Stimulated activated CD8-positive, alpha-beta memory T cell treated with anti-CD3 and anti-CD28 coated beads, Interleukin-7, amount 100 ng/mL, for 24 hours (primary cell): Measurements from ENCODE around the gene CCDC34.

Experiments used
- DNase-seq: peaks from one replicate; pipeline ENCODE4 v3.0.0-alpha.2; 2020; ENCODE audit warnings: low read depth

The CCDC34 gene

DNA sequence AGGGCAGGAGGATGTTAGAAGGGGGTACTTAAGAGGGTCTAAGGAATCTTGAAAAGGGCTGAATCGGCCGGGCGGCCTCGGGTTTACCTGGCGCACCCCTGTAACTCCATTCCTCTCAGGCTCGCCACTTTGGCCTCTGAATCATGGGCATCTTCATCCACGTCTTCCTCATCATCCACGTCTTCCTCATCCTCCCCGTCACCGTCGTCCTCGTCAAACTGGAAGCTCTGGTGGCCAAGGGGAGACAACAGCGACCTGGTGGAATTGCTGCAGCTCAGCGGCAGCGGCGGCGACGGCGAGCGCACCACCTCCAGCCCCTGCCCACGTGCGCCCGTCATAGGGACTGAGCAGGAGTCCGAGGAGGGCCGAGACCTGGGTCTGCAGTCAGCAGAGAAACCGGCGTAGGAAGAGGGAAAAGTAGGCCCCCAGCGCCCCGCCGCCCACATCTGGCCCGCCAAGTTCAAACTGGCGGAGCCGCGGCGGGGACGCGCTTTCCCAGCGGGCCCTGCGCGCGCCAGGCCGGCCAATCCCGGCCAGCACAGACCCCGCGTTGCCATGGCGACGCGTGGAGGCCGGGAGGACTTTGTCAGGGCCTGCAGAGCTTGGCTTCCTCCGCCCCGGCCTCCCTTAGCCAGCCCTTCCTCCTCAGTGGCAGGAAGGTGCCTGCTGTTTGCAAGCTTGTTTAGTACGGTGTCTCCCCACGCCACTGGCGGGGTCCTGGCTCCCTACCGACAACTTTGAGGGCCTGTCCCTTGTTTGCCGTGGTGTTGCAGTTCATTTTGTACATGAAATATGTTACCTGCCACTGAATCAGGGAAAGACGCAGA lies at the start of gene CCDC34:
Gene CCDC34, minus strand, starts transcription at position 467 of the 827 bp plus-strand sequence. Its CDS starts 21 bp downstream, at position 446.
- DNase-seq, result peak; percentile 71

- DNase-seq, result no peak
Observed at GRCh38 chr11:27412192-27412691, 49.2 kb upstream of the CCDC34 start.

GRCh38 chr11:27411328-27411727 lies 48.3 kb upstream of the CCDC34 start:
- no peak for DNase-seq

- DNase-seq, result no peak
Observed at GRCh38 chr11:27410272-27410671, 47.3 kb upstream of the CCDC34 start.

GRCh38 chr11:27409742-27410141 lies 46.7 kb upstream of the CCDC34 start:
- no peak for DNase-seq

DNA sequence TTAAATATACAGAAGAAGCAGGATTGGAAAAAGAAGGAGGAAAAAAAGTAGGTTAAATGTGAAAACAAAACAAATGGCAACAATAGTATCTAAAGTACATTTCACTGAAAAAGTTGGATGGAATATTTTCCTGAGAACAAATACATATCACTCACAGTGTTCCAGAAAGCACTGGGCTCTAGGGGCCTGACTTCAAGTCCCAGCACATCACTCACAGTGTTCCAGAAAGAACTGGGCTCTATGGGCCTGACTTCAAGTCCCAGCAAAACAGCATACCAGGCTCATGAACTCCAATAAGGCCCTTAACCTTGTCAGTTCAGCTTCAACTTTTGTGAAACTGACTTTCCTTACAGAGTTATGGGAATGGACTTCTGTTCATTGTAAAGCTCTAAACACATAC lies 46.0 kb upstream of the CCDC34 start:
- no peak for DNase-seq

DNA sequence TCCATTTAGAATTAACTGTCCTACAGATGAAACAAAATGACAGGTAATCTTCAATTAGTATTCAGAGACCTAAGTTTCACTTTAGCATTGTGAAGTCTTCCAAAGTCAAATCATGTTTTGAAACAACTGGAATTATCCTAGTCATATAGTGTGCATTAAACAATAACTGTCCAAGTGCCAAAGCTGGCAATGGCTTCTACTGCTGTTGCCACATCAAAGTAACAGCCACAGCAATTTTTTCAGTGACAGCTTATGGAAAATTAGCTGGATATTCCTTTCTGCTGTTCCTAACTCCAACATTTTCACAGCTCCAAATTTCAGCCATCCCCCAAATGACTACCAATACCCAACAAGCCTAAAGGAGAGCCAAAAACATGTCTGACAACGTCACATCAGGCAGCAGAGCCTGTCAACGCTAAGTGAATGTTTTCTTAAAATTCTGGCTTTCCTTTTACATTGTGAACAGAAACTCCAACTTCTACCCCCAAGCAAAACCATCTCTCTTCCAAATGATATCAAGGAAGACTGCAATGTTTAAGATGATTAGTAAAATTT lies 45.3 kb upstream of the CCDC34 start:
- no peak for DNase-seq

- DNase-seq, result no peak
Observed at GRCh38 chr11:27406498-27407354, 43.7 kb upstream of the CCDC34 start.

DNA sequence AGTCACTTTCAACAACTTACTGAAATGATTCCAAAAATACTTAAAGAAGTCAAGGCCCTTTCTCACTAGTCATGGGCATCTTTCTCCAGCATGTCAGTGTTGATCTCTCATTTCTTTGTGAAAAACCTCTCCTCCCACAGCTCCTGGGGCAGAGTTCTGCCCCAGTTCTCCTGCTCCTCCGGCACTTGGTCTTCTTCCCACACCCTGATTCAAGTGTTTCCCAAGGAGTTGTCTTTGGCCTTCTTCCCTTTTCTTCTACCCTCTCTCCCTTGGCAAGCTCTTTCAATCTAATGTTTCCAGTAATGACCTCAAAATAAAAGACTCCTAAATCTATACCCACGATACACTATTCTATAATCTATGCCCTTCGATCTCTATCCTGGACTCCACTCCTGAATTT lies 42.1 kb upstream of the CCDC34 start:
- DNase-seq, result no peak

- no peak for DNase-seq
Observed at GRCh38 chr11:27404427-27404826, 41.4 kb upstream of the CCDC34 start.

DNA sequence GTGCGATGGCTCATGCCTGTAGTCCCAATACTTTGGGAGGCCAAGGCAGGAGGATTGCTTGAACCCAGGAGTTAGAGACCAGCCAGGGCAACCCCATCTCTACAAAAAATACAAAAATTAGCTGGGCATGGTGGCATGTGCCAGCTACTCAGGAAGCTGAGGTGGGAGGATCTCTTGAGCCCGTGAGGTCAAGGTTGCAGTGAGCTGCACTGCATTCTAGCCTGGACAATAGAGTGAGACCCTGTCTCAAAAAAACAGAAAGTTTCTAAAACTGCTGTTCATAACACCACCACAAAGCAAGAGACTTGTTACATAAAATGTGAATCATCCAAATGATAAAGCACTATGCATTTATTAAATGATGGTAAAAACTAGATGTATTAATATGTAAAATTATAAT lies 40.2 kb upstream of the CCDC34 start:
- no peak for DNase-seq

DNA sequence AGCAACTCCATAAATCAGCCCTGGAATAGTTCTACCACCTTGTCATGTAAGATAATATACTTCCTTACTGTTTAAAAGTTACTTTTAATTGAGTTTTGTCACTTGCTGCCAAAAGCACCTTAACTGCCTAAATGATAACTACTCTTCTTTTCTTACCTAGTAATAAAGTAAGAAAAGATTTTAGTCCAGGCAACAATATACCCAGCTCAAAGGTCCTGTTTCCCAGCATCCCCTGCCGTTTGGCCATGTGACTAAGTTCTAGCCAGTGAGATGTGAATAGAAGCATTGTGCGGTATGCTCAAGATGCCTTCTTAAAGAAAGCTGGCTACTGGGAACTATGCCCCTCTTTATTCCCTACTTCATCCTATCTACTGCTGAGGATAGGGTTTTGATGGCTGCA lies 39.4 kb upstream of the CCDC34 start:
- DNase-seq, result no peak

DNA sequence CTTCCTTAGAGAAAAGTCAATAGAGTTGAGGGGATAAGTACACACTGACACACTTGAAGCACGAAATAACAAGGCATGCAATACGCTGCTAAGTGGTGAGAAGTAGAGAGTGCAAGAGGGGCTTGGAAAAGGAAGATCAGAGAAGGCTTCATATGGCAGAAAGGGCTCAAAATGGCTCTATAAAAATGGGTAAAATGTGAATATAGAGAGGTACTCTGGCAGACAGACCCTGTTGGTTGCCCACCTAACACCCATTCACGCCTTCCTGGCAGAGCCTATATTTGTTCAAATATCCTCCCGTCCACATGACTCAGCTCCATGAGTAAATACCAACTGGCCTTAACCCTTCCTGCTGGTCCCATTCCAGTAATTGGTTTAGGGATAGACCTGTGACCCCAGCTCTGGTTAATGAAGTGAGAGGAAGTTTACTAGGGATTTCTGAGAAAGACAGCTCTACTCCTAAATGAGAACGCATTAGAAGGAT lies 38.9 kb upstream of the CCDC34 start:
- DNase-seq, result no peak

GRCh38 chr11:27401280-27401832 lies 38.3 kb upstream of the CCDC34 start:
- no peak for DNase-seq

DNA sequence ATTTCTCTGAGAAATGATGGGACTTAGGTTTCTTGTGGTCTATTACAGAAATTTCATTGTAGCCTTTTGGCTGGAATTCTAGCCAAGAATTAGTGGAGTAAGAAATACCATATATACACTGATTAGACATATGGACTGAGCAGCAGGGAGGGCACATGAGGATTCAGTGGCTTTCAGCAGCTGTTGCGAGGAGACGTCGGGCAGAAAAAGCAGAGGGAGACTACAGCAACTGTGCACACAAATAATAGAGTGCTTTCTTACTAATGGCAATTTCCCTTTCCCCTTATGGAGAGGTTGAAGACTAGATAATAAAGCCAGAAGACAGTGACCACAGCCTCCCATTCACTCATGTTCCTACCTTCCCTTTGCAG lies 35.4 kb upstream of the CCDC34 start:
- no peak for DNase-seq

DNA sequence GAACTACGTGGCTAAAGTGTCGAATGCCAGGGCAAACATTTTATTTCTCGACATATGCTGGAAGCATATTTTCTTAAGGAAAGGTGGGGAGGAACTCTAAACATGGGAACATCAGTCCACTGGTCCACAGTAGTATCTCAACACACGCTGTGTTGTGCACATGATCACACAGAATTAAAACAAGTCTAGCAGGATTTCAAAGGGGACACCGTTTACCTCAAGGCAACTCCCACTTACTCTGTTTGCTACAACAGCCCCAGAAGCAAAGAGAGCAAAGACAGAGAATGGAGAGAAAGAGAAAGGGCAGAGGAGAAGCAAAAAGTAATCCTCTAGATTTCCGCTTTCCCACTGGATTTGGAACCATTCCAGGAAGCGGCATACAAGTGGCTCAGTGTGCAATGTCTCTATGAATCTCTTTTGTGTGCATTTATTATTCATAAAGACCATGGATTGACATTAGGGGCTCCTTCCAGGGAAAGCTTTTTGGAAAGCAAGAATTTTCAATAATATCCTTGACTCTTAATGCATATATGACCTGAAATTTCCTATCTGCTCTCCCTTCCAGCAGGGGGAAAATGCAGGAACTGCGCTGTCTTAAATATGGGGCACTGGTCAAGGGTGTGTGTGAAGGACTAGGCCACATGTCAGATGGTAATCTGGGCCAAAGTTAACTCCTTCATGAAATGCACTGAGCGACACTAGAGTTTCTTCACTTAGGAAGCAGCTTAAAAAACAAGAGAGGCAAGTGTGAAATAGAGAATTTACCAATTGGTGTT lies 34.8 kb upstream of the CCDC34 start:
- no peak for DNase-seq

GRCh38 chr11:27396259-27396839 lies 33.3 kb upstream of the CCDC34 start:
- DNase-seq, result no peak

DNA sequence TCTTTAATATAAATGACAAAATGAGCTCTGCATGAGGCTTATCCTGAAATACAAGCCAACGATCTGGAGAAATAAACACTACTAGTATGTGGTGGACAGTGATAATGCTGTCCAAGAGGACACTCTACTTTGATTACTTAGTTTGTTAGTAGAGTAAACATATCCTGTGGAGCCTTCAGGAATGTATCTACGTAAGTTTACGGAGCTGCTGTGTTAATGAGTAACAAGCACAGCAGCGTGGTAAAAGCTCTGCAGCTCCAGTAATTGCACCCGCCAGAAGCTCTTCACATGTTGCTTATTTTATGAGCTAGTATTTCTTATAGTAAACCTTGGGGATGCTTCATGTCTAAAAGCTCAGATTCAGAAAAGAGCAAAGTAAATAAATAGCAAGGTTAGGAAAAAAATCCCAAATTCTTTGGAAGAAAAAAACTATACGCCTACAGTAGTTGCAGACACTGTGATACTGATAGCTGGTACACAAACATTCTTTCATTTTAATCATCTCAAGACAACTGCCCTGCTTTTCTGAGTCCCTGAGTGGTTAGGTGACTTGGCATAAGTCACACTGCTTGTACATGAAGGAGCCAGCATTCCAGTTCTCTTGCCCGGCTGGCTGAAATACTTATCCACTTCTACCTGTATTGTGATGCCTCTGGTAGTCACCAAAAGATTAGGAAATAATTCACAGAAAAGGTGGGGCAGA lies 32.7 kb upstream of the CCDC34 start:
- no peak for DNase-seq

DNA sequence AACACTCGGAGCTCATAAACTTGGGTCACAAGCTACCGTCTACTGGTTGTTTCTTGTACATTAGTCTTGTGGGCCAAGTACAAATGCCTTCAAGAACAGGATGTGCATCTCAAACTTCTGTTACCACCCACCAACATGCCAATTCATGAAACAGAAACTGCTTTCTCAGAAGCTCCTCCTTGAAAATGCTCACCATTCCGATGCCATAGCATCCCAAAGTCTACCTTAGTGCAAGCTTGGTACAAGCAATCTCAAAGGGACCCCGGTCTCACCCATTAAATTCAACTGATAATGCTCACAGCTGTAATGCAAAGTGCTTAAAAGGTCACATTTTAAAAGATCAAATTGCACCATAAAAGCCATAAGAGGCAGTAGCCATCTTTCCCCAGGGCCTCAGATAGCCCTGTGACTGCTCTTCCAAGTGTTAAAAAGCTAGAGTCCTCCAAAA lies 31.8 kb upstream of the CCDC34 start:
- no peak for DNase-seq
